ENCODE data around the gene FZD4.
A peak's percentile ranks its signal among the peaks of the same experiment; 100 is the strongest.
"Not testable (repeated sequence)": the region's sequence is repeated elsewhere in the genome, so short reads cannot be mapped to it uniquely, and the experiment has no call there.

The FZD4 gene

GRCh38 chr11:86972734-86973133, 17.5 kb upstream of the FZD4 start:
- DNase-seq: no peak

- DNase-seq: no peak
These were observed 14.1 kb upstream of the FZD4 start for GRCh38 chr11:86969258-86969657.

- not testable (repeated sequence) for DNase-seq
These were observed 12.4 kb upstream of the FZD4 start for GRCh38 chr11:86967601-86968000.

GRCh38 chr11:86957976-86958646, 2.9 kb upstream of the FZD4 start:
- no peak for DNase-seq

- DNase-seq: no peak
These were observed 1.7 kb upstream of the FZD4 start for GRCh38 chr11:86956905-86957195.

GRCh38 chr11:86955111-86955360, 159 bp downstream of the FZD4 start:
- DNase-seq: no peak

- DNase-seq: no peak
These were observed 705 bp downstream of the FZD4 start for GRCh38 chr11:86954269-86955110.

- no peak for DNase-seq
These were observed 2.8 kb downstream of the FZD4 start for GRCh38 chr11:86952221-86952875.

GRCh38 chr11:86951706-86952105, 3.5 kb downstream of the FZD4 start:
- DNase-seq: no peak

GRCh38 chr11:86950661-86950995, 4.6 kb downstream of the FZD4 start:
- DNase-seq: no peak

- no peak for DNase-seq
These were observed 5.1 kb downstream of the FZD4 start for GRCh38 chr11:86949995-86950660.

GRCh38 chr11:86948733-86949132, 6.5 kb downstream of the FZD4 start:
- no peak for DNase-seq

GRCh38 chr11:86947541-86947940, 7.7 kb downstream of the FZD4 start:
- DNase-seq: peak; percentile 28

- DNase-seq: not testable (repeated sequence)
These were observed 11.7 kb downstream of the FZD4 start for GRCh38 chr11:86943505-86943904.

- DNase-seq: no peak
These were observed 13.2 kb downstream of the FZD4 start for GRCh38 chr11:86941871-86942599.

GRCh38 chr11:86941077-86941870, 13.9 kb downstream of the FZD4 start:
- DNase-seq: no peak

- peak; percentile 67 for DNase-seq
These were observed 14.9 kb downstream of the FZD4 start for GRCh38 chr11:86940122-86940777.

- peak; percentile 17 for DNase-seq
These were observed 16.0 kb downstream of the FZD4 start for GRCh38 chr11:86938900-86939880.

GRCh38 chr11:86938203-86938899, 16.8 kb downstream of the FZD4 start:
- no peak for DNase-seq
